Prostate gland (tissue), 2 donors: Measurements from ENCODE around the gene DDX31. TPM values are rescaled to one million over a fixed set of nuclear protein-coding genes. Genes with fewer than 3 reads are reported as not detected.

Experiments
- DNase-seq: peaks from one replicate; pipeline ENCODE4 v3.0.0-alpha.2; 2019; ENCODE audit warnings: low spot score
- H3K27ac ChIP-seq, 2 donors: fragments of 200-600 bp; sonication (generic); 2 replicates each; pipeline ENCODE4 v1.5.1; 2017 to 2019
- H3K27me3 ChIP-seq: fragments of 200-600 bp; sonication (generic); replicated peaks from 2 replicates; pipeline ENCODE4 v1.5.1; 2019; ENCODE audit not compliant: insufficient read depth
- H3K36me3 ChIP-seq, 2 donors: fragments of 200-600 bp; sonication (generic); 1 replicate in 1 of 2; 2 replicates in 1 of 2; pipeline versions ENCODE4 v1.5.1 to v1.8.1; 2017 to 2019
- H3K4me1 ChIP-seq: fragments of 200-600 bp; sonication (generic); replicated peaks from 2 replicates; pipeline ENCODE4 v1.5.1; 2019
- H3K4me3 ChIP-seq, 2 donors: fragments of 200-600 bp; sonication (generic); 2 replicates each; pipeline ENCODE4 v1.5.1; 2017 to 2019
- H3K9me3 ChIP-seq: fragments of 200-600 bp; sonication (generic); 2 replicates; pipeline ENCODE4 v1.5.1; 2017
- POLR2A ChIP-seq: fragments of 450-650 bp; IDR thresholded peaks from one replicate; pipeline ENCODE4 v1.6.1; 2016; ENCODE audit warnings: antibody characterized with exemption, mild to moderate bottlenecking
- POLR2AphosphoS5 ChIP-seq: sonication (generic); formaldehyde crosslinking; IDR thresholded peaks from one replicate; pipeline ENCODE4 v1.6.1; 2017; ENCODE audit warnings: antibody characterized with exemption
- WGBS: methylation state at CpG from one replicate; pipeline ENCODE4 v1.1.5; 2018; 5-methylcytosine and 5-hydroxymethylcytosine counted together
- intact Hi-C: fragments of 100-400 bp; cut with DNase I; formaldehyde crosslinking; loops from one replicate; pipeline ENCODE4 v1.14.2; 2022
- total RNA-seq, 2 donors: library from RNA; depleted of rRNA; stranded (reverse); fragments of >200 nt; gene quantifications; one replicate each; pipeline ENCODE4 v1.1.0, GENCODE V29; 2016
- TF ChIP-seq, protein P1 (sequence below), 4 experiments: fragments of 200-600 bp in 2 of 4; fragments of 450-650 bp in 2 of 4; sonication (generic) in 2 of 4; IDR thresholded peaks; 1 replicate in 3 of 4; 2 replicates in 1 of 4; pipeline ENCODE4 v1.5.1; 2016 to 2019; ENCODE audit warnings: antibody characterized with exemption in 4 of 4, mild to moderate bottlenecking in 2 of 4, moderate library complexity in 2 of 4

The DDX31 gene
- total RNA-seq, 2 donors from 2014 or later: 19.0 to 22.2 TPM

DNA sequence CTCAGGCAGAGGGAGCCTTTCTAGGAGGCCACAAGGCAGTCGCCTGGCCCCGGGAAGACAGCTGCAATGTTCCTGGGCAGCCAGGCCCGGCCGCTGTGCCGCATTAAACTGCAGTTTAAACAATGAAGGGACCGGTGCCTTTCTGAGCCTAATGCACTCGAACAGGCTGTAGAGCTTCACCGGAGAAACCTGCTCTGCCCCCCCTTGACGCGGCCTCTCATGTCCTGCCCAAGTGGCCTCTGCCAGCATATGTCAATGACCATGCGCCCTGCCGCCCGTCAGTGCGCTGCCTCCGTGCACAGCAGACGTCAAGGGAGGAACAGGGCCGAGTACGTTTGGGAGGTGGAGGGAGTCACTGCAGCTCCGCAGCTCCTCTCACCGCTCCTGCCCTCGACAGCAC lies 125.8 kb downstream of the DDX31 start:
- no peak for TF ChIP-seq POLR2AphosphoS5
- TF ChIP-seq, protein P1, sequence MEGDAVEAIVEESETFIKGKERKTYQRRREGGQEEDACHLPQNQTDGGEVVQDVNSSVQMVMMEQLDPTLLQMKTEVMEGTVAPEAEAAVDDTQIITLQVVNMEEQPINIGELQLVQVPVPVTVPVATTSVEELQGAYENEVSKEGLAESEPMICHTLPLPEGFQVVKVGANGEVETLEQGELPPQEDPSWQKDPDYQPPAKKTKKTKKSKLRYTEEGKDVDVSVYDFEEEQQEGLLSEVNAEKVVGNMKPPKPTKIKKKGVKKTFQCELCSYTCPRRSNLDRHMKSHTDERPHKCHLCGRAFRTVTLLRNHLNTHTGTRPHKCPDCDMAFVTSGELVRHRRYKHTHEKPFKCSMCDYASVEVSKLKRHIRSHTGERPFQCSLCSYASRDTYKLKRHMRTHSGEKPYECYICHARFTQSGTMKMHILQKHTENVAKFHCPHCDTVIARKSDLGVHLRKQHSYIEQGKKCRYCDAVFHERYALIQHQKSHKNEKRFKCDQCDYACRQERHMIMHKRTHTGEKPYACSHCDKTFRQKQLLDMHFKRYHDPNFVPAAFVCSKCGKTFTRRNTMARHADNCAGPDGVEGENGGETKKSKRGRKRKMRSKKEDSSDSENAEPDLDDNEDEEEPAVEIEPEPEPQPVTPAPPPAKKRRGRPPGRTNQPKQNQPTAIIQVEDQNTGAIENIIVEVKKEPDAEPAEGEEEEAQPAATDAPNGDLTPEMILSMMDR (IDR thresholded peaks at IDR 0.05): no peak
- no peak for TF ChIP-seq POLR2A
- intact Hi-C loops: no loop called here
- Histone ChIP-seq H3K27me3 (no peaks in the 10 kb centered on the region), H3K27ac (no peak overlapping the region), H3K4me1 (no peaks in the 10 kb centered on the region), H3K9me3 (no peaks in the 10 kb centered on the region), H3K4me3 (no peak overlapping the region), H3K36me3 (no peaks in the 10 kb centered on the region)
- DNase-seq: no peak
- WGBS: 57% methylated on average over 21 of the region's 21 CpGs

DNA sequence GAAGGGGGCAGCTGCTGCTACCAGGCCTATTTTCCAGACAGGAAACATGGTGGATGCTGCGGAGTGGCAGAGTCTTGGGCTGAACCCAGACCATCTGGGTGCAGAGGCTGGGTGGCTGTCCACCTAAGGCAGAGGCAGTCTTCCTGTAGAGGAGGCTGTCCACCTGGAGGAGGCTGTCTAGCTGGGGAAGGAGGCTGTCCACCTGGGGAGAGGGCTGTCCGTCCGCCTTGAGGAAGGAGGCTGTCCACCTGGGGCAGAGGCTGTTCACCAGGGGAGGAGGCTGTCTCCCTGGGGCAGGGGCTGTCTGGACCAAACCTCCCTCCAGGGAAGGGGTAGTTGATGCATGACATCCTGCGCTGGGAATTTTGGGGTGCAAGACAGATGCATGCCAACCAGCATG lies 126.5 kb downstream of the DDX31 start:
- H3K9me3 ChIP-seq: no peaks in the 10 kb centered on the region
- no peak for DNase-seq
- H3K27me3 ChIP-seq: no peaks in the 10 kb centered on the region
- intact Hi-C loops: no loop called here
- H3K27ac ChIP-seq: no peak overlapping the region
- WGBS: 96% methylated on average over 4 of the region's 4 CpGs
- H3K4me3 ChIP-seq: no peak overlapping the region
- no peaks in the 10 kb centered on the region for H3K36me3 ChIP-seq
- TF ChIP-seq POLR2AphosphoS5: no peak
- TF ChIP-seq POLR2A: no peak
- TF ChIP-seq, protein P1 (IDR thresholded peaks at IDR 0.05): no peak
- no peaks in the 10 kb centered on the region for H3K4me1 ChIP-seq

Other genes with a start within 250 kb of the DDX31 start
- not detected for gene BARHL1, start 87.4 kb downstream of the DDX31 start, total RNA-seq
- gene GTF3C4, start 481 bp upstream of the DDX31 start, total RNA-seq: 10 to 100 TPM; 16.0 to 17.3 TPM
- 1 to 10 TPM; 3.3 to 4.1 TPM for gene AK8, start 208.3 kb upstream of the DDX31 start, total RNA-seq
- gene SPACA9, start 208.9 kb upstream of the DDX31 start, total RNA-seq: 10 to 100 TPM in 1 of 2 donors, 1 to 10 TPM in 1; 5.7 to 16.5 TPM